H7 (cell line): ENCODE results near the gene SLC2A9. TPM values are rescaled to one million over a fixed set of nuclear protein-coding genes. Genes with fewer than 3 reads are reported as not detected.
A peak's percentile ranks its signal among the peaks of the same experiment; 100 is the strongest.

Source experiments
- DNase-seq: peaks from one replicate; pipeline ENCODE4 v3.0.0; 2012
- H3K27me3 ChIP-seq: 2 replicates; pipeline ENCODE4 v1.6.0; 2011; ENCODE audit warnings: mild to moderate bottlenecking, low read length; ENCODE audit not compliant: control insufficient read depth, insufficient read depth
- H3K36me3 ChIP-seq: replicated peaks from 2 replicates; pipeline ENCODE4 v1.5.1; 2011; ENCODE audit warnings: low read length; ENCODE audit not compliant: control insufficient read depth, insufficient read depth
- H3K4me3 ChIP-seq: 2 replicates; pipeline ENCODE4 v1.5.1; 2011; ENCODE audit warnings: low read depth, mild to moderate bottlenecking, control low read depth, low read length, moderate library complexity; ENCODE audit not compliant: insufficient read depth
- total RNA-seq: library from RNA; depleted of rRNA; stranded (reverse); fragments of >200 nt; shearing (Covaris generic); gene quantifications from 2 replicates; pipeline ENCODE4 v1.2.3, GENCODE V29; 2014

Gene SLC2A9
- total RNA-seq, 1 experiment from 2014 or later: not detected

- no peak overlapping the region for H3K4me3 ChIP-seq
- H3K36me3 ChIP-seq: no peaks in the 10 kb centered on the region
- DNase-seq: no peak
- H3K27me3 ChIP-seq: no peaks in the 10 kb centered on the region
Measured at GRCh38 chr4:9885958-9886357, 135.3 kb downstream of the SLC2A9 start.

- Histone ChIP-seq H3K27me3 (no peaks in the 10 kb centered on the region), H3K36me3 (no peaks in the 10 kb centered on the region), H3K4me3 (no peak overlapping the region)
- no peak for DNase-seq
Measured at GRCh38 chr4:9880406-9881197, 140.7 kb downstream of the SLC2A9 start.

GRCh38 chr4:9877123-9877522, 144.2 kb downstream of the SLC2A9 start:
- Histone ChIP-seq H3K27me3 (no peaks in the 10 kb centered on the region), H3K4me3 (no peak overlapping the region), H3K36me3 (no peaks in the 10 kb centered on the region)
- peak; percentile 51 for DNase-seq

GRCh38 chr4:9875516-9875915, 145.8 kb downstream of the SLC2A9 start:
- Histone ChIP-seq H3K4me3 (no peak overlapping the region), H3K36me3 (no peaks in the 10 kb centered on the region), H3K27me3 (no peaks in the 10 kb centered on the region)
- DNase-seq: no peak

- DNase-seq: no peak
- no peak overlapping the region for H3K4me3 ChIP-seq
- H3K36me3 ChIP-seq: no peaks in the 10 kb centered on the region
- H3K27me3 ChIP-seq: no peaks in the 10 kb centered on the region
Measured at GRCh38 chr4:9874385-9874784, 146.9 kb downstream of the SLC2A9 start.

- Histone ChIP-seq H3K27me3 (no peaks in the 10 kb centered on the region), H3K4me3 (no peak overlapping the region), H3K36me3 (no peaks in the 10 kb centered on the region)
- no peak for DNase-seq
Measured at GRCh38 chr4:9870165-9870790, 151.0 kb downstream of the SLC2A9 start.

GRCh38 chr4:9867751-9868425, 153.4 kb downstream of the SLC2A9 start:
- no peak for DNase-seq
- H3K4me3 ChIP-seq: no peak overlapping the region
- H3K36me3 ChIP-seq: no peaks in the 10 kb centered on the region
- H3K27me3 ChIP-seq: no peaks in the 10 kb centered on the region

GRCh38 chr4:9866931-9867330, 154.4 kb downstream of the SLC2A9 start:
- H3K27me3 ChIP-seq: no peaks in the 10 kb centered on the region

GRCh38 chr4:9861561-9861960, 159.7 kb downstream of the SLC2A9 start:
- no peaks in the 10 kb centered on the region for H3K36me3 ChIP-seq
- no peak for DNase-seq
- no peaks in the 10 kb centered on the region for H3K27me3 ChIP-seq
- no peak overlapping the region for H3K4me3 ChIP-seq

More at GRCh38 chr4:9866931-9867330, 154.4 kb downstream of the SLC2A9 start:
- Histone ChIP-seq H3K36me3 (no peaks in the 10 kb centered on the region), H3K4me3 (no peak overlapping the region)
- DNase-seq: no peak

- DNase-seq: no peak
- Histone ChIP-seq H3K36me3 (no peaks in the 10 kb centered on the region), H3K27me3 (no peaks in the 10 kb centered on the region), H3K4me3 (no peak overlapping the region)
Measured at GRCh38 chr4:9859810-9860209, 161.5 kb downstream of the SLC2A9 start.

GRCh38 chr4:9849538-9849920, 171.8 kb downstream of the SLC2A9 start:
- no peak for DNase-seq
- no peaks in the 10 kb centered on the region for H3K27me3 ChIP-seq
- no peaks in the 10 kb centered on the region for H3K36me3 ChIP-seq
- no peak overlapping the region for H3K4me3 ChIP-seq

- Histone ChIP-seq H3K36me3 (no peaks in the 10 kb centered on the region), H3K4me3 (no peak overlapping the region), H3K27me3 (no peaks in the 10 kb centered on the region)
- DNase-seq: no peak
Measured at GRCh38 chr4:9847968-9848748, 173.1 kb downstream of the SLC2A9 start.

GRCh38 chr4:9845791-9846493, 175.4 kb downstream of the SLC2A9 start:
- H3K4me3 ChIP-seq: no peak overlapping the region
- DNase-seq: peak; percentile 33
- no peaks in the 10 kb centered on the region for H3K36me3 ChIP-seq
- H3K27me3 ChIP-seq: no peaks in the 10 kb centered on the region

- Histone ChIP-seq H3K27me3 (no peaks in the 10 kb centered on the region; the same call in 1 of the 2 replicates), H3K36me3 (no peaks in the 10 kb centered on the region), H3K4me3 (no peak overlapping the region)
- no peak for DNase-seq
Measured at GRCh38 chr4:9841072-9841471, 180.2 kb downstream of the SLC2A9 start.
